Activated CD8-positive, alpha-beta memory T cell treated with anti-CD3 and anti-CD28 coated beads, Interleukin-2, amount 50 U/mL, for 1 hour (primary cell): Measurements from ENCODE around the gene VTI1A.
"Not testable (repeated sequence)": the region's sequence is repeated elsewhere in the genome, so short reads cannot be mapped to it uniquely, and the experiment has no call there.

Experiments used
- DNase-seq: peaks from one replicate; pipeline ENCODE4 v3.0.0-alpha.2; 2020; ENCODE audit errors: extremely low read depth

VTI1A gene

GRCh38 chr10:112446855-112447619 is at the start of gene VTI1A, which contains the start of gene ZDHHC6:
Gene VTI1A (plus strand): TSS chr10:112447215. CDS start chr10:112447374, 159 bp downstream.
Gene ZDHHC6 (minus strand): TSS chr10:112446914. CDS start chr10:112445436, 1,478 bp downstream.
- peak; percentile 49 for DNase-seq

DNA sequence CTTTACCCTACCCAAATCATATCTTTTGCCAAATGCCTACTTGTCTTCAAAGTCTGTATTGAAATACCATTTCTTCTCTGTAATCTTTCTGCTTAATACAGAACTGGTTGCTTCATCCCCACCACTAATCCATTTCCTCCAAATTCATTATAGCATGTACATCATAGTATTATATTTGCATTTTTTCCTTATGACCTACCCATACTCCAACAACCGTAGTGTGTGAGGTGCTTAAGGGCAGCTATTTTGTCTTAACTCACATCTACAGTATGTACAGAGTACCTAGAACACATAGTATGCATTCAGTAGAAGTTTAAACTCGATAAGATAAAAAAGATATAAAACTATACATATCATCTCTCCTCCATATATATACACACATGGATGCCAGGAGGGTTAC is 49.4 kb upstream of the VTI1A start:
- DNase-seq, result no peak

DNA sequence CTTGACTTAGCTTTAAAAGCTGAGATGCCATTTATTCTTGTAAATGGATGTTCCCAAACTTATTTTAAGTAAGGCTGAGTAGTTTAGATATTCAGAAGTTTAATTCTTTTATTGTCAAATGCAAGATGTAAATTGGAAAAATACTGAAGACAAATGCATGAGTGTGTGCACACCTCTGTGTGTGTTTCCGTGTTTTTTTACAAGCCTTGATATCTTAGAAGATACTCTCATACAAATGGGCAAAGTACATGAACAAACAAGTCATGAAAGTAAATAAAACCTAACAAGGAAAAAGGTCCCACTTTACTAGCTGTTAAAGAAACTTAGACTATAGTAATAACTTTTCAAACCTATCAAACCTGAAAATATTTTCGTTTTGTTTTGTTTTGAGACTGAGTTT is 44.1 kb upstream of the VTI1A start:
- no peak for DNase-seq

DNA sequence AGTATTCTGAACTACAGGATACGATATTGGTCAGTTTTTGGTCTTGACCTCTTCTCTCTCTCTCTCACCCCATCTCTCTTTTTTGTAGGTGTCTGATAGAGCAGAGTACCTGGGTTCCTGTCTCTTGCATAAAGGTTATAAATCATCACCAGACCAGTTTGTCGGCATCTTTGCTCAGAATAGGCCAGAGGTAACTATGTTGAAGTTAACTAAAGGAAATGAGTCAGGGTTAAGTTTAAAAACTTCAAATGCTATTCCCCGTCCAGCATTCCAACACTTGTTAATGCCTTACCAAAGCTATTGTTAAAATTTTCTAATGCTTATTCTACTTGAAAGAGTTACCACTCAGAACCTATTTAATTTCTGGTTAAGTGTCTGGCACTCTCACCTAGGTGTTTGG is 42.4 kb upstream of the VTI1A start:
- DNase-seq, result no peak

DNA sequence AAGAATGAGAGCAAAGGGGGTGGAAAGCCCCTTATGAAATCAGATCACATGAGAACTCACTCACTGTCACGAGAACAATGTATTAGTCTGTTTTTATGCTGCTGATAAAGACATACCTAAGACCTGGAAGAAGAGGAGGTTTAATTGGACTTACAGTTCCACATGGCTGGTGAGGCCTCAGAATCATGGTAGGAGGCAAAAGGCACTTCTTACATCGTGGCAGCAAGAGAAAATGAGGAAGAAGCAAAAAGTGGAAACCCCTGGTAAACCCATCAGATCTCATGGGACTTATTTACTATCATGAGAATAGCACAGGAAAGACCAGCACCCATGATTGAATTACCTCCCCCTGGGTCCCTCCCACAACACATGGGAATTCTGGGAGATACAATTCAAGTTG is 40.2 kb upstream of the VTI1A start:
- not testable (repeated sequence) for DNase-seq

- DNase-seq, result no peak
Observed at GRCh38 chr10:112407696-112408095, 39.3 kb upstream of the VTI1A start.

GRCh38 chr10:112409299-112409698 is 37.7 kb upstream of the VTI1A start:
- DNase-seq, result no peak

DNA sequence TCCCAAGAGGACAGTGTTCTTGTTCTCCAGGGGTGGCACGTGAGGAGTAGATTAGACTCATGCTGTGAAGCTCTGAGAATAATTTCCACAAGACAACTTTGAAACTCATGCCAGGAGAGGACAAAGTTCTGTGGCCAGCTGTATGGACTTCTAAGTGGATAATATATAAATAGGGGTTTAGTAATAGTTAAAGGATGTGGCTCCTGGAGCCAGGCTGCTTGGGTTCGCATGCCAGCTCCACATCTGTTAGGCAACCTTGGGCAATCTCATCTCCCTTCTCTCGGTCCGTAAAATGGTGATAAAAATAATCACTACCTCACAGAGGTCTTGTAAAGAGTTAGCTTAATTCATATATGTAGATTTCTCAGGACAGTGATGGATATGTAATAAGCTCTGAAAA is 37.3 kb upstream of the VTI1A start:
- no peak for DNase-seq

DNA sequence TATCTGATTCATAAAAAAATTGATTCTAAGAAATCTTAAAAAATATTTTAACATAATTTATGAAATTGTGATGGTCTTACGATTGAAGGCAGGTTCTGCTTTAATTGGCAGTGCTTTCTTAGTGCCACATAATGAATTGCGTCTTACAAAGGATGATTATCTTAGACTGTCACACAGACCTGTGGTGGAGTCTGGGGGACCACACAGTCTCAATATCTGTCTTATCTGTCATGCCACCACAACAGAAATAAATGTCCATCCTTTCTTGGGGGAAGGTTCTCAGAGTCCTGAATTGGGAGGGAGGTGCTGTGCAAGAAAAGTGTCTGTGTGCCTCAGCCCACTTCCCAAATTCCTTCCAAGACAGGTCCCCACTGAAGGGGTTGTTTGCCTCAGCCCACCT is 34.3 kb upstream of the VTI1A start:
- DNase-seq, result no peak

GRCh38 chr10:112421731-112422130 is 25.3 kb upstream of the VTI1A start:
- no peak for DNase-seq

DNA sequence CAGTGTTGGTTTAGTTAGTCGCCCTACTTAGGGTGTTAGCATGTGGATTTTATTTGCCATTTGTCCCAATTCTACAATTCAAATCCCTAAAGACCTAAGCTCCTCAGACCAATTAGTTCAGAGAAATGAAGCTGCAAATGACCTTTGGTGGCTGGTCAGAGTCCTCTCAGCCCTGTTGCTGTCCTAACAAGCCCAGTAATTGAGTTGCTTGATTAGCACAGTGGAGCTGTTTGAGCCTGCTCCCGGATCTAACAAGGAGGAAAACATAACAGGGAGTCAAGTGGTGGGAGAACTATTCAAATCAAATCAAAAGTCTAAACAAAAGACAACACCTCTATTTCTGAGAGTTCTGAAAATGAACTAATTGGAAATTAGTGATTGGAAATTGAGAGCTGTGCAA is 22.4 kb upstream of the VTI1A start:
- DNase-seq, result no peak

GRCh38 chr10:112426111-112426510 is 20.9 kb upstream of the VTI1A start:
- DNase-seq, result no peak

GRCh38 chr10:112429147-112429546 is 17.9 kb upstream of the VTI1A start:
- no peak for DNase-seq

DNA sequence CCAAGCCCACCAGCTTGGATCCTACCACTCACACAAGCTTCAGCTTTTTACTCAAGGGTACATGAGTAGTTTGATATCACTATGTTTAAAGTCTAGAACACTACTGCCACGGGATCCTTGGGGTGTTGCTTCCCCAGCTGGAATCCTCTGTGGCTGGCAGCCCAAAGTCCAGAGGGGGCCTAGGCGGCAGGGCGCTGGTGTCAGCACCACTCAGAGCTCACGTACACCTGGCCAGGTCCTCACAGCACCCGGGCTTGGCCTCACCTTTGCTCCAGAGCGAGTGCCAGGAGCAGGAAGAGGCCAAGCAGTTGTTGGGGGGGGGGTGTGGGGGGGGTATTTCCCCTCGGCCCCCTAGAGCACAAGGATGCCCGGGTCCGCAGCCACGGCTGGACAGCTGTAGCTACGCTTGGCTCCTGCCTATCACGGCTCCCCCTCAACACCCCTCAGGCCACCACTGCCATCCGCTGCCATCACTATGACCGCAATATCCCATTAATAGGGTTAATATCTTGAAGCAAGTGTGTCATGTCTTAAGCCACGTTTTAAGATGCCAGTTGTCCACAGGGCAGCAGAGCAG is 17.3 kb upstream of the VTI1A start:
- DNase-seq, result no peak

DNA sequence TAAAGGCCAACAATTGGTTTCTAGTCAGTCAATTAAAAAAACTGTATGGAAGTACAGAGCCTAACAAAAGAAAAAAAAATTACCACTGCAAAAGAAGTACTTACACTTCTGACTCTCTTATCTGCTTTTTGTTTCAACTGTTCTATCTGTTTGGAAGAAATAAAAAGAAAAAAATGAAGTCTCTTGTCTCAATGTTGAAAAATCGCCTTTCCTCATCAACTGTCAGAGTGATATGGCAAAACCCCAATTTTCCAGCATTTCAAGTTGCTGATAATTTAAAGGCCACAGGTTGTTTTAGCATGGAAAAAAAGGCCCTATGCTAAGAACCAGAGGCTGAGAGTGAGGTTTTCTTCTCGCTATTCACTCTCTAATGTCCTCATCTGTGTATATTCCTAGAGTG is 13.9 kb upstream of the VTI1A start:
- no peak for DNase-seq

- no peak for DNase-seq
Observed at GRCh38 chr10:112434988-112435619, 11.9 kb upstream of the VTI1A start.

GRCh38 chr10:112438356-112438755 is 8.7 kb upstream of the VTI1A start:
- DNase-seq, result no peak

DNA sequence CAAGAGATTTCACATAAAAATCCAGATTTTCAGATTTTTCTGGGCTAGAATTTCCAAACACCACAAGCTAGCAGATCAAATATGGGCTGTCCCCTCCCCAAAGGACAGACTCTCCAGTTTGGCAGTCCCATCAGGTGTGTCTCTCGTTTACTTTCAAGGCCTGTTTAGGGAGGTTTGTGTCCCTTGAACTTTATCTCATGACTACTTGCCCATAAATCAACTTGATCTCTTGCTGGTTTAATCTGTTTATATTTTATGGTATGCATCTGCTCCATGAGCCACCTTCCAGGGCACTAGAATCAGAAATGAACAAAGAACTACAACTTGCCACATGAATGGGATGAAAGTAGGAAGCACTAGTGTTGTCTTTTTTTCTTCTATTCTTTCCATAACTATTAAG is 5.5 kb upstream of the VTI1A start:
- no peak for DNase-seq

DNA sequence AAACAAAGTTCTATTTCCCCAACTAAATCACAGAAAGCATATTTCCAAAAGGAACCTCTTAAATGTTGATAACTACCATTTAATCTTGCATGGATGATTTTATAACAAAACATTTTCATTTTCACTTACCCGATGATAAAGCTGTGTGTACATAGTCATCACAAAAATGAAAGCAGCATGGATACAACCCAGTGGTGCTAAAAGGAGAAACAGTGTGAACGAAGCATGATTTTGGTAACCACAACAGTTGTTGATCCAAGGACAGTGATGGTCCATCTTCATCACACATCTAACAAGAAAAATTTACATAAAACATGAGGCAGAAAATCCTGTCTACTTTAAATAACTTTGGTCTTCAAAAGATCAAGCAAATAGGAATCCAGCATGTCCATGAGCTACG is 5.0 kb upstream of the VTI1A start:
- DNase-seq, result no peak

DNA sequence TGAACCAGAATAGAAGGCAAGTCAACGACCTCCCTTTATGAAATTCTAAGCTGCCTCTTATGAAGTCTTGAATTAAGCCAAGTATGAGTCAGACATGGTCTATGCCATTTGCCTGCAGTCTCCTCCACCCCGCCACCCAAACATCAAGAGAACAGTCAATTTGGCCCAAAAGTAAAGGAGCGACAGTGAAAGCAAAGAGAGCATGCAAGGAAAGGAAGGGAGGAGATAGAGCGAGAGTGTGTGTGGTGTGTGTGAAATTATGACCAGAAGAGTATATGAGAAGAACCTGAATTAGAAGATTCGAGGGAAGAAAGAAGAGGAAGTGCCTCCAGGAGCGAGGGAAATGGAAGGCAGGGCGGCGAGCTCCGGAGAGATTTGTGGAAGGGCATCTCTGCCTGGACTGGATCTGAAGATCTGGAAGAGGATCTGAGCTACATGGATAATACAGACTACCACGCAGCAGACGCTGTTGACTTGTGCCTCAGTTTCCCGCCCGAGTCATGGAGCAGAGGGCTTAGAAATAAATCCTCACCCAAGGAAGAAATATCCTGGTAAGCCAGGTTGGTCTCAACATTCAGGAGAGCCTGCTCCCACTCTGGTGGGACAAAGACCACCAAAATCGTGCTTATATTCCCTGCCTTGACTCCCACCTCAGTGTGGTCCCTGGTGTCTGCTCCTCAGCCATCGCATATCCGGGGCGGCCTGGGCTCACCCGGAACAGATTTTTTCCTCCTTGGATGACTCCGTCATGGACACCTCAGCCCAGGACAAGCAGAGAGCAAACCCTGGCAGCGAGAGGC is 760 bp upstream of the VTI1A start:
- DNase-seq, result no peak

GRCh38 chr10:112447620-112447928 is 559 bp downstream of the VTI1A start:
- no peak for DNase-seq

GRCh38 chr10:112448888-112449287 is 1.9 kb downstream of the VTI1A start:
- no peak for DNase-seq
